ENCODE measurements around the gene WWC1. TPM values are rescaled to one million over a fixed set of nuclear protein-coding genes. Genes with fewer than 3 reads are reported as not detected.

Gene WWC1
- total RNA-seq, 1 experiment from 2014 or later = 108 TPM

DNA sequence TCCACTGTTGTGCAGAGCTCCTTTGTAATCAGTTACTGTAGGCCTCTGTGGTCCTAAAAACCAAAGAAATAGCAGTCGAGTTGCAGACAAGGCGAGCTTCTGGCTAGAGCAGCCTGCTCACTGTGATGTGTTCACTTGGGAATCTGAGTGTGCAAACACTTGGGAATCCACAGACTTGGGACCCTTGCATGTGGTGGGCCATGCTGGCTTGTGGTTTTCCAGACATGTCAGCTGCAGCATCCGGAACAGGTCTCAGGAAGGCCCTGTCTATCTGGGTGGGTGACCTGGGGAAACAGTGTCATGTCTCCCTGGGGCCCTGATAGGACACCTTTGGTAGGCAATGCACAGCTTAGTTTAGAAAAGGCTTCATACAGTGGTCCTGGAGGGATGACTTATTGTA lies 66.4 kb downstream of the WWC1 start:
- Histone ChIP-seq H3K4me1 (peaks cover 69% of the 10 kb centered on the region), H3K4me3 (ENCODE audit: low read depth, low read length) (no peak overlapping the region), H3K36me3 (ENCODE audit: control insufficient read depth, insufficient read depth, low read length) (no peaks in the 10 kb centered on the region), H3K9me3 (no peaks in the 10 kb centered on the region), H3K27me3 (replicated peaks; ENCODE audit: control insufficient read depth, insufficient read depth, low read length) (no peaks in the 10 kb centered on the region)
- CTCF ChIA-PET = interaction anchor here (1.3 kb wide), 1 partner anchor 10 kb away, joined by 5 read pairs; no protein-coding TSS in a partner anchor
- Mint-ChIP-seq H3K27ac (ENCODE audit: unreplicated experiment) (no peak overlapping the region), H3K27me3 (ENCODE audit: insufficient read depth, unreplicated experiment) (no peaks in the 10 kb centered on the region), H3K36me3 (ENCODE audit: insufficient read depth, unreplicated experiment) (peaks cover 52% of the 10 kb centered on the region), H3K4me3 (ENCODE audit: unreplicated experiment) (no peak overlapping the region), H3K9me3 (ENCODE audit: unreplicated experiment) (no peaks in the 10 kb centered on the region), H3K4me1 (ENCODE audit: low read depth, unreplicated experiment) (peaks cover 69% of the 10 kb centered on the region)
- POLR2A ChIA-PET = interaction anchor here (0.6 kb wide), 1 partner anchor 10 kb away, joined by 3 read pairs; no protein-coding TSS in a partner anchor
- no peak for TF ChIP-seq CTCF (IDR thresholded peaks at IDR 0.05; ENCODE audit: insufficient read depth in 1 of 2, low read depth in 1 of 2, low read length in 1 of 2, severe bottlenecking in 1 of 2, unreplicated experiment in 1 of 2)
- no TSS peak for BruUV-seq (replicated peaks)
- intact Hi-C loops (cut with micrococcal nuclease; ENCODE audit: unreplicated experiment) = no loop called here
- DNase-seq = no peak

GRCh38 chr5:168359820-168360460 lies 68.5 kb downstream of the WWC1 start:
- BruUV-seq (replicated peaks) = no TSS peak
- DNase-seq = peak; percentile 83 to 87
- no peak overlapping the region for H3K4me3 ChIP-seq (ENCODE audit: low read depth, low read length)
- no peaks in the 10 kb centered on the region for H3K27me3 ChIP-seq (replicated peaks; ENCODE audit: control insufficient read depth, insufficient read depth, low read length)
- Mint-ChIP-seq H3K36me3 (ENCODE audit: insufficient read depth, unreplicated experiment) (peaks cover 58% of the 10 kb centered on the region), H3K4me1 (ENCODE audit: low read depth, unreplicated experiment) (peaks cover 72% of the 10 kb centered on the region), H3K27me3 (ENCODE audit: insufficient read depth, unreplicated experiment) (no peaks in the 10 kb centered on the region), H3K27ac (ENCODE audit: unreplicated experiment) (peak overlapping the region; percentile 78), H3K9me3 (ENCODE audit: unreplicated experiment) (no peaks in the 10 kb centered on the region), H3K4me3 (ENCODE audit: unreplicated experiment) (peak overlapping the region; percentile 29)
- H3K9me3 ChIP-seq = no peaks in the 10 kb centered on the region
- peaks cover 73% of the 10 kb centered on the region for H3K4me1 ChIP-seq
- no peaks in the 10 kb centered on the region for H3K36me3 ChIP-seq (ENCODE audit: control insufficient read depth, insufficient read depth, low read length)
- intact Hi-C loops (cut with micrococcal nuclease; ENCODE audit: unreplicated experiment) = loop anchor here (1.0 kb wide), 3 partner anchors 14 to 90 kb away; no protein-coding TSS in a partner anchor
- ChIA-PET CTCF (interaction anchor here (0.9 to 1.6 kb wide), 5 partner anchors 11 to 90 kb away, joined by 4 to 10 read pairs (median 5); partner anchors contain the start of gene WWC1), POLR2A (interaction anchor here (0.5 to 0.8 kb wide), 2 partner anchors 12 to 44 kb away, joined by 3 to 4 read pairs; no protein-coding TSS in a partner anchor)
- TF ChIP-seq CTCF (IDR thresholded peaks at IDR 0.05; ENCODE audit: insufficient read depth in 1 of 2, low read depth in 1 of 2, low read length in 1 of 2, severe bottlenecking in 1 of 2, unreplicated experiment in 1 of 2) = no peak

GRCh38 chr5:168360521-168361285 lies 69.3 kb downstream of the WWC1 start:
- no TSS peak for BruUV-seq (replicated peaks)

More at GRCh38 chr5:168360521-168361285, 69.3 kb downstream of the WWC1 start:
- no peak for TF ChIP-seq CTCF (IDR thresholded peaks at IDR 0.05; ENCODE audit: insufficient read depth in 1 of 2, low read depth in 1 of 2, low read length in 1 of 2, severe bottlenecking in 1 of 2, unreplicated experiment in 1 of 2)
- Histone ChIP-seq H3K4me1 (peaks cover 78% of the 10 kb centered on the region), H3K27me3 (replicated peaks; ENCODE audit: control insufficient read depth, insufficient read depth, low read length) (no peaks in the 10 kb centered on the region), H3K36me3 (ENCODE audit: control insufficient read depth, insufficient read depth, low read length) (no peaks in the 10 kb centered on the region), H3K4me3 (ENCODE audit: low read depth, low read length) (no peak overlapping the region), H3K9me3 (no peaks in the 10 kb centered on the region)
- ChIA-PET POLR2A (interaction anchor here (0.6 kb wide), 1 partner anchor 68 kb away, joined by 4 read pairs; no protein-coding TSS in a partner anchor), CTCF (interaction anchor here (1.2 to 1.6 kb wide), 3 partner anchors 45 to 69 kb away, joined by 4 to 5 read pairs (median 4); partner anchors contain the start of gene WWC1)
- DNase-seq = peak in 1 of 2 experiments; percentile 66
- H3K9me3 Mint-ChIP-seq (ENCODE audit: unreplicated experiment) = no peaks in the 10 kb centered on the region
- H3K4me1 Mint-ChIP-seq (ENCODE audit: low read depth, unreplicated experiment) = peaks cover 72% of the 10 kb centered on the region
- no peaks in the 10 kb centered on the region for H3K27me3 Mint-ChIP-seq (ENCODE audit: insufficient read depth, unreplicated experiment)
- intact Hi-C loops (cut with micrococcal nuclease; ENCODE audit: unreplicated experiment) = loop anchor here (1.0 kb wide), 3 partner anchors 14 to 90 kb away; no protein-coding TSS in a partner anchor
- peaks cover 57% of the 10 kb centered on the region for H3K36me3 Mint-ChIP-seq (ENCODE audit: insufficient read depth, unreplicated experiment)
- peak overlapping the region; percentile 78 for H3K27ac Mint-ChIP-seq (ENCODE audit: unreplicated experiment)
- H3K4me3 Mint-ChIP-seq (ENCODE audit: unreplicated experiment) = peak overlapping the region; percentile 29

Measured in Caco-2 (cell line).